OCI-M2 (cell line): Measurements from ENCODE around the gene ATP13A4.

Source experiments
- DNase-seq: peaks from one replicate; lab custom pipeline; 2025; ENCODE audit not compliant: unreplicated experiment; lab: John Stamatoyannopoulos, UW

ATP13A4 gene

DNA sequence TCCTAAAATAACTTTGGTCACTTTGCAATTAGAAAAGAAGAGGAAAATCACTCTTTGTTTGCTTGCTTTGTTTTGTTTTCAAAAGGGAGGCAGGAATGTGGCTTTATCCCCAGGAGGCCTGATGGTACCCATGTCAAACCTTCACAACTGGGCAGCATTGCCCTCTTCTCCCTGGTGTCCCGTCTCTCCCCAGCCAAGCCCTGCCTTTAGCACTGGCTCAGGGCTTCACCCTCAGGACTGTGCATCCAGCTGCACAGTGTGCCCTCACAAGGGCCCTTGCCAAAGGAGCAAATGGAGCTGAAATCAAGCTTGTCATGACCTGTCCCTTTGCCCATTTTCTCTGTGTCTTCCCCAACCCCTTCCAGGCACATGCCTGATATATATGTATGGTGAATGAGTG lies 147.0 kb downstream of the ATP13A4 start:
- DNase-seq = no peak

DNA sequence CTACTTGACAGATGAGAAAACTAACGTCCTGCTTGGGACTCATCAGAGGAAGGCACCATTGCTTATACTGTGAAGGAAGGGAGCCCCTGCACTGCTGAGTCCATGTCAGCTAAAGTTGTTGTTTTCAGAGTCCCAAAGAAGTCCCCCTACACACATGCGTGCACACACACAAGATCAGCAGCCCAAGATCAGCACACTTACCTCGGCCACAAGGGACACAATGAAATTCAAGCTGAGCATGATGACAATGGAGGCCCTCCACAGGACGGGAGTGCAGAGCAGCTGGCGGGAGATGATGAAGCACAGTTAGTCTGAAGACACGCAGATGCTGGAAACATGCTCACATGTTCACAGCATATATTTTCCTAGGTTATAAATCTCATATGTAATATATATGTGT lies 147.6 kb downstream of the ATP13A4 start:
- no peak for DNase-seq

DNA sequence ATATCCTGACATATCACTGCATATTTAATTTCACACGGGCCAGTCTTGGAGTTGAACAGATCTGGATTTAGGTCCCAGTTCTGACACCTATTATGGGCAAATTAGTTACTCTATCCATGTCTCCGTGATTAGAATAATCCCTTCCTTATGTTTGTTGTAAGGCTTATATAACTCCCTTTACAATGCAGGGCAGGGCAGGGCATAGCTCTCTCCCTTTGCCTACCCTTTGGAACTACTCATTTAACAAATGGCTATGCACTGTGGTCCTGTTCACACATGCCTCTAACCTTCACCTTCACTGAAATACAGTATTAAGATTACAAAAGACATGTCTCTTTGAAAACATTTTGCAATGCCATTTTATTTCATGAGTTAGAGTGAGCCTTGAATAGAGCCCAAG lies 151.4 kb downstream of the ATP13A4 start:
- DNase-seq = no peak

DNA sequence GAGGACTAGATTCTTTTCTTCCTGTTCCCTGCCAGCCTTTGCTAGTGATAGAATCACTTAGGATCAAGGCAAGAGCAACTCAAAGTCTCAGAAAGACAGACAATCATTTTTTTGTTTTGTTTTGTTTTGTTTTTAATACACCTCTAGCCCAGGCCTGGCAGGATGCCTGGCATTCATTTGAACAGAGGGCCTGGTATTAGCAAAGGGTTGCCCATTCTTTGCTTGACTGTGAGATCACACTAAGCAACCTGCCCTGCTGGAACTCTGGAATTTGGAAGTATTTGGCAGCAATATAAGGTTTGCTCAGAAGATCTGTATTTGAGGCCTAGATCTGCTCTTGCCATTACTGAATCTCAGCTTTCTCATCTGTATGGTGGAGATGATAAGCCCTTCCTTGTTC lies 154.4 kb downstream of the ATP13A4 start:
- DNase-seq = no peak

DNA sequence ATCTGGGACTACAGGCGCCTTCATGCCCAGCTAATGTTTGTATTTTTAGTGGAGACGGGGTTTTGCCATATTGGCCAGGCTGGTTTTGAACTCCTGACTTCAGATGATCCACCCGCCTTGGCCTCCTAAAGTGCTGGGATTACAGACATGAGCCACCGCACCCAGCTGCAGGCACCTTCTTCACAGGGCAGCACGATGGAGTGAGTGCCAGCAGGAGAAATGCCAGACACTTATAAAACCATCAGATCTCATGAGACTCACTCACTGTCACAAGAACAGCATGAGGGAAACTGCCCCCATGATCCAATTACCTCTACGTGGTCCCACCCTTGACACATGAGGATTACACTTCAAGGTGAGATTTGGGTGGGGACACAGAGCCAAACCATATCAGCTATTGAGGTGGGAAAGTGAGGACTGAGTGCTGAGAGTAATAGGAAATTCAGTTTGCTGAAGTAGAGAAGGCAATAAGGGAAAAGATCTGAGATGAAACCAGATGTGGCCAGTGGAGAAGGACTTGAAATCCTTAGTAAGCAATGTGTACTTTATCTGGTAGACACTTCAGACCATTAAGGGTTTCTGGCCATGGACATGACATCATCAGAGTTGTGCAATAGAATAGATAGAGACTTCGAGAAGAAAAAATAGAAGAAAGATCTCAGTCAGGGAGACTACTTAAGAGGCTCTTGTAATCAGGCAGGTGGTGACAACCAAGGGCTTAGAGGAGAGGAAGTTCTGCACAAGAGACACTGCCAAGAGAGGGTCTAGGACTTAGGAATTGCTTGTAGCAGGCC lies 158.0 kb downstream of the ATP13A4 start:
- DNase-seq = no peak

DNA sequence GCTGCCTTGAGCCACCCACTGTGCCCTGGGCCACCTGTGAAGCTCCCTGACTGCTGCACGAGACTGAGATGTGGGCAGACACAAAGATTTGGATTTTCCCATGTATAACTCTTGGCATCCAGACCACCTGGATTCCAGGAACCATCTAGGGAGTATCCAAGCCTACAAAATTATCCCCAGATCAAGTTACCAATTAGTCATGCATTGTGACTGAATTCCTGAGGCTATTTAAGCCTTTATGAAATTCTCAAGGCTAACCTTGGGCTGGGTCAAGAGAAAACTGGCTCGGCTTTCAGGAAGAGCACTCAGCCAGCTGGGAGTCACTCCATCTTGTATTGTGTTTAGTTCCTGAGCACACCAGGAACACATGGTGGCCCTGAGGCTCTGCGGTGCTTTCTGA lies 162.8 kb downstream of the ATP13A4 start:
- no peak for DNase-seq

DNA sequence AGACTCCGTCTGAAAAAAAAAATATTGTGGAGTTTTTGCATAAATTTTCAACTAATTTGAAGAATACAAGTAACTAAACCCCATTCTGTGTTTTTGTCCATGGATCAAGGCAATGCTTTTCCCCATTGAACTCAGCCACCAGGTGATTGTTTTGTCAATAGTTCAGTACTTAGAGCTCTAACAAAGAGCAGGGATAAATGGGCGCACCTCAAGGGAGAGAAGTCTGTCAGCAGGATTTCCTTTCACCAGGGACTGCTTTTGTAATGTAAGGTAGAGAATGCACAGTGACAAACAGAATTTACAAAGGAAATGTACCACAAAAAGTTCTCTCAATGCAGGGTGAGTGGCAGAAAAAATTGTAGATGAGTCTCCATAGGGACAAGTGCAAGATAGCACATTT lies 165.4 kb downstream of the ATP13A4 start:
- no peak for DNase-seq

DNA sequence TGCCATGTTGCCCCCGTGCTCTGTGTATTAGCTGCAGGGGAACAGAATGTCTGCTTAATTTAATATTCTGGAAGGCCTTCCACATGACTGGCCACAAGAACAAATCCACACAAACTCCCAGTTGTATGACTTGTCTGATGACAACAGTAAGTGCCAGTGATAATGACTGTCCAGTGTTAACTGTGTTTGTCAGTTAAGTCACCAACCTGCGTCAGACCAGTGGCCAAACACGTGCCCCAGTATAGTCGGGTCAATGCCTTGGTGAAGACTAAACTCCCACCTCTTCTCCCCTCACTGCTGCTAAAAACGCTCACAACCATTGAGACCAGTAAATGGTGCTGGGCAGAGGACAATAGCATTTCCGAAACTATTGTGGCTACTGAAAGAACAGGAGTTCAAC lies 166.3 kb downstream of the ATP13A4 start:
- no peak for DNase-seq

DNA sequence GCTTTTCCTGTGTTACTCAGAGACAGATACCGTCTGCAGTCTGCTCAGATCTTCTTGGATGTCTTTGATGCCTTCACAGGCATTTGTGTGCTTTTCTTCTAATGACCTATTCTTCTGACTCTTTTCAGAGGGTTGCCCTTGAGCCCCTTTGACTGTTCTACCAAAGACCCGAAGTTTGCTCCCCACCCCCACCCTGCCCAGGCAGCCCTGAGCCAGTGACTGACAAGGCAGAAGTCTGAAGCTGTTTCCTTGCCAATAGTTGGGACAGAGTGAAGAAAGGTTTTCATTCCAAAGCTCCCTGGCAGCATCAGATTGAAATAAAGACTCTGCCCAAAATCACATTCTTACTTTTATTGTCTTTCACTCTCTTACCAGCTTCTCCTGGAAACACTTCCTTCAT lies 167.1 kb downstream of the ATP13A4 start:
- DNase-seq = no peak

DNA sequence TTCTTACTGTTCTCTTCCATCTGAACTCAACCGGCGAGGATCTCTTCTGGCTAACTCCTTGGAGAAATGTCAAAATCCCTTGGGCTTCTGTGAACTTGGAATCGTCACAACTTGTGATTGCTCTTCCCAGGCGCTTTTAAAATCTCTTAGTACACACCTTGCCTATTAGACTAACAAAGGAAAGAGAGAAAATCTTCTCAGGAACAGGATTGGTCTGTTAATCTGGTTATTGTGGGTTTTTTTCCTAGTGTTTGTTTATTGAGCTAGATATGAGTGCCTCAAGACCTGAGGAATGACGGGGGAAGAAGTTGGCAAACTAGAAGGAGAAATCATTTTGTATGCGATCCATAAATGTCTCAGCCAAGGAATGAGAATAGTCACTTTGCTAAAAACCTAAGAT lies 176.0 kb downstream of the ATP13A4 start, which contains the start of gene ATP13A5:
ATP13A5 (minus strand) TSS at position 48 of the 400 bp plus-strand sequence; CDS start at position 20, 28 bp downstream.
- no peak for DNase-seq

DNA sequence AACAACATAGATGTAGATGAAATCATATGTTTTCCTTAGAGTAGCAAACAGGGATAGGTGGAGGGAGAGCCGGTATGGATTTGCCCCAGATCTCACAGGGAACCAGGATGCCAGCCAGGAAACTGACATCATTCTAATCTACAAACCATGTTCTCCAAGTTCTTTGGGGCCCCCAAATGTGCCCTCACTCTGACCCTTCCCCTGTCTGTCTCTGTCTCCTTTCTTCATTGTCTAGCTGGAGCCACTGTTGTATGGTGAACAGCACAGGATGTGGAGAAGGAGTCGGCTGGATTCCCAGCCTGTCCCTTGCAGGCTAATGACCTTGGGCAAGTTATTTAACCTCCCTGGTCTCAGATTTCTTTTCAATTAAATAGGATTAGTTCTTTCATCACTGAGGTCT lies 177.1 kb downstream of the ATP13A4 start:
- no peak for DNase-seq

DNA sequence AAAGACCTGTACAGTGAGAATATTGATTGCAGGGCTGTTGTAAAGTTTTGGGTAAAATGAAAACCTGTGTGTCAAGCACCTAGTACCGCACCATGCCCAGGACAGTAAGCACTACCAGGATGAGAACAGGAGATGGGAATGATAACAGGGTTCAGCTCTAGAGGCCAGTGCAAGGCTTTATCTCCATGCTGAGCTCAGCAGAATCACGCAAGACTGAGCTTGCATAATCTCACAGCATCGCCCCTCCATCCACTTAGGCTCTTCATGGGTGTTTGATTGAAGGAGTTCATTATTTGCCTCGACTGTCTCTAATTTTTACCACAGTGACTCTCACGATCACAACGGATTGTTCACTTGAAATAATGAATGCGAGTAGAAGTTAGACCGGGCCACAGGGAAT lies 179.1 kb downstream of the ATP13A4 start:
- DNase-seq = no peak

DNA sequence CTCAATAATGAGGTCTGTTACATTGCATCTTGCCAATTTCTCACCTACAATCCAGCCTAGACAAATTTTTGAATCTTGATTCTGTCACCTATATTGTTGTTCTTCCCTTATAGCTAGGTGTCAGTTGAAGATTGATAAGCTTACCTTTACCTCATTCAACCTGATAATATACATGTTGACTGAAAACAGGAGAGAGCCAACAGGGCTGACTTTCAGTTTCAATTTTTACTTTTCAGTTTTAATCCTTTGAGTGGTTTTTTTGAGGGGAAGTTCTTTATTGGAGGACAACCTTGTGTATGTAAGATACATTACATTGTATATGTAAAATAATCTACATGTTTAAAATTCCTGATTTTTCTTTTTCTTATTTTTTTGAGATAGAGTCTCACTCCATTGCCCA lies 181.9 kb downstream of the ATP13A4 start:
- no peak for DNase-seq

DNA sequence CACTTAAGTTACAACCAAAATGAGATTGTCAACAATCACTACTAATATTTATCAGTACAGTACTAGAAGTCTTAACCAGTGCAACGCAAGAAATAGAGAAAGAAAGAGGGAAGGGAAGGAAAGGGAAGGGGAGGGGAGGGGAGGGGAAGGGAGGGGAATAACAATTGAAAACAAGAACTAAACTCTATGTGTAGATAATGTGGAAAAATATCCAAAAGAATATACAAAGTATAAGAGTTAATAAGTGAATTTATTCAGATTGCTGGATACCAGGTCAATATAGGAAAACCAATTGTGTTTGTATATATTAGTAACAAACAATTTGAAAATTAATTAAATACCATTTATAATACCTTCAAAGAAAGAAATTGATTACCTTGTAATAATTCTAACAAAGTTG lies 186.8 kb downstream of the ATP13A4 start:
- DNase-seq = no peak

DNA sequence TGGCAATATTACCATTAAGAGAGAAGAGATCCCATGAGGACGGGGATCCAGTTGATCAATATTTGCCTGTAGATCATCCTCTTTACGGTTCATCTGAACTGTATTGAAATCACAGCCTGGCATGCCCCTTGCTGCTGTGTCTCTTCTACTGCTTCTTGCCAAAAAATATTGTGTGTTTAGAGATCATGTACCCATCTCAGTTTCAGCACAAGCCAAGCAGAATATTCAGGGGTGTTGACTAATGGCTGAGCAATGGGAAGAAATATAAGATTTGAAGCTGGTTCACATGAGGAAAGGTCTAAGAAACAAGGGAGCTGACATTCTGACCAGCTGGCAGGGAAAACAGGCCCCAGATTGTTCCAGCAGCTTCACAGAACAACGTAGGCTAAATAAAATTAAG lies 197.4 kb downstream of the ATP13A4 start:
- no peak for DNase-seq

DNA sequence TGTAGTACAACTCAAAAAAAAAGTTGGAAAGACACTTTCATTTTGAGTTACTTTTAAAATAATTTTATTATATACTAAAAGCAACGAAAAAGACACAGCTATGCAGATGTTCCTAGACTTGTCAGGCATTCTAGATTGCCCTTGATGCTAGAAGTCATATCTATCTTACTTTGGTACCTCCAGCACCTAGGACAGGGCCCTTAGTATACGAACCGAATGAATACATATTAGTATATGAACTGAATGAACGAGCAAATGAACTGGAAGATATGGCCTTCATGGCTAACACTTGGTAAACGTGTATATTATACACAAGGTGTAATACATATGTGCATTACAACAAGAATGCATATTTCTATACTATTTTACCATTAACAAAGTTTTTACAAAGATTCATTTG lies 200.3 kb downstream of the ATP13A4 start:
- no peak for DNase-seq
